Activated T-helper 1 cell treated with anti-CD3 and anti-CD28 coated beads, Interleukin-12 subunit alpha, Interleukin-12 subunit beta, Interleukin-2, Interleukin-4 antibody, amounts not matched to agents 30 ng/mL and 10 ng/mL and 1 ng/mL, durations not matched to agents 14 hours and 24 hours and 36 hours (primary cell): ENCODE measurements around the gene SPRED1. TPM values are rescaled to one million over a fixed set of nuclear protein-coding genes. Genes with fewer than 3 reads are reported as not detected.
"Not testable (repeated sequence)": the region's sequence is repeated elsewhere in the genome, so short reads cannot be mapped to it uniquely, and the experiment has no call there.

Experiments
- DNase-seq: peaks from one replicate; pipeline ENCODE4 v3.0.0; 2021; ENCODE audit warnings: low spot score
- H3K27ac Mint-ChIP-seq: one replicate; pipeline ENCODE4 v1.8.0; 2021; ENCODE audit warnings: mild to moderate bottlenecking, mixed read lengths
- H3K27me3 Mint-ChIP-seq: one replicate; pipeline ENCODE4 v1.8.0; 2022; ENCODE audit warnings: mild to moderate bottlenecking, moderate library complexity, mixed read lengths; ENCODE audit not compliant: insufficient read depth
- H3K36me3 Mint-ChIP-seq: one replicate; pipeline ENCODE4 v1.8.0; 2021; ENCODE audit warnings: low read depth, mixed read lengths
- H3K4me1 Mint-ChIP-seq: one replicate; pipeline ENCODE4 v1.8.0; 2021; ENCODE audit warnings: low read depth, mixed read lengths
- H3K4me3 Mint-ChIP-seq: one replicate; pipeline ENCODE4 v1.8.0; 2021; ENCODE audit warnings: mild to moderate bottlenecking, moderate library complexity, mixed read lengths
- H3K9me3 Mint-ChIP-seq: one replicate; pipeline ENCODE4 v1.8.0; 2021; ENCODE audit warnings: mixed read lengths
- intact Hi-C: fragments of 100-400 bp; cut with micrococcal nuclease; formaldehyde crosslinking; loops from one replicate; pipeline ENCODE4 v1.15.1; 2024
- total RNA-seq: library from RNA; stranded (reverse); gene quantifications from 2 replicates; pipeline ENCODE4 v1.2.3, GENCODE V29; 2022

SPRED1 gene
- total RNA-seq, 1 donor from 2014 or later, result 0.49 TPM

DNA sequence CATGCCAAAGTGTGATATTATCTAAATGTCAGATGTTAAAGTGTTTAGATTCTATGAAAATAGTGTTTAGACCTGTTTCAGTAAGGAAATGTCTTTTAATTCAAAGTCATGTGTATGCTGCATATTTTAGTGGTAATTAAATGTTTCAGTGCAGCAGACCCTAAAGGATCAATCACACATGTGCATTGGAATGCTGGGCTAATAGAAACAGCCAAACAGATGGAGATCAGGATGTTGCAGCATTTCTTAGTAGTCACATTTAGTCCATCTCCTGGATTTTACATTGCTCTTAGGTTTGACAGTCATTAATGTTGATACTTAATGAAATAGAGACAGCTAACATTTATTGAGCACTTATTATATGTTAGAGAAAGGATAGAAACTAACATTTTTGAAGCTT, 18.5 kb downstream of the SPRED1 start:
- Mint-ChIP-seq H3K4me3 (no peak overlapping the region), H3K9me3 (no peaks in the 10 kb centered on the region), H3K36me3 (no peaks in the 10 kb centered on the region), H3K4me1 (no peaks in the 10 kb centered on the region), H3K27me3 (peaks cover 7% of the 10 kb centered on the region), H3K27ac (no peak overlapping the region)
- intact Hi-C loops, result no loop called here
- DNase-seq, result no peak

DNA sequence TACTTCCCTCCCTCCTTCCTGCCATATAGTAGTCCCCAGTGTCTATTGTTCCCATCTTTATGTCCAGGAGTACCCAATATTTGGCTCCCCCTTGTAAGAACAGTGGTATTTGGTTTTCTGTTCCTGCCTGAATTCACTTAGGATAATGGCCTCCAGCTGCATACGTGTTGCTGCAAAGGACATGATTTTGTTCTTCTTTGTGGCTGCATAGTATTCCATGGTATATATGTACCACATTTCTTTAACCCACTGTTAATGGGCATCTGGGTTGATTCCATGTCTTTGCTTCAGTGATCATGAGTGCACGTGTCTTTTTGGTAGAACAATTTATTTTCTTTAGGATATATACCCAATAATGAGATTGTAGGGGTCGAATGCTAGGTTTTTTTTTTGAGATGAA, 19.3 kb downstream of the SPRED1 start:
- Mint-ChIP-seq H3K27me3 (peaks cover 7% of the 10 kb centered on the region), H3K4me3 (no peak overlapping the region), H3K27ac (no peak overlapping the region), H3K4me1 (no peaks in the 10 kb centered on the region), H3K9me3 (no peaks in the 10 kb centered on the region), H3K36me3 (no peaks in the 10 kb centered on the region)
- no peak for DNase-seq
- intact Hi-C loops, result no loop called here

DNA sequence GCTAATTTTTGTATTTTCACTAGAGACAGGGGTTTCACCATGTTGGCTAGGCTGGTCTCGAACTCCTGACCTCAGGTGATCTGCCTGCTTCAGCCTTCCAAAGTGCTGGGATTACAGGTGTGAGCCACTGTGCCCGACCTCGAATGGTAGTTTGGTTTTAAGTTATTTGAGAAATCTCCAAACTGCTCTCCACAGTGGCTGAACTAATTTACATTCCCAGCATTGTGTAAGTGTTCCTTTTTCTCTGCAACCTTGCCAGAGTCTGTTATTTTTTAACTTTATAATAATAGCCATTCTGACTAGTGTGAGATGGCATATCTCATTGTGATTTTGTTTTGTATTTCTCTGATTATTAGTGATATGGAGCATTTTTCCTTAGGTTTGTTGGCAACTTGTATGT, 19.8 kb downstream of the SPRED1 start:
- H3K4me3 Mint-ChIP-seq, H3K4me1 Mint-ChIP-seq, H3K27ac Mint-ChIP-seq, DNase-seq, H3K9me3 Mint-ChIP-seq, H3K36me3 Mint-ChIP-seq, H3K27me3 Mint-ChIP-seq, intact Hi-C loops: not testable (repeated sequence)

DNA sequence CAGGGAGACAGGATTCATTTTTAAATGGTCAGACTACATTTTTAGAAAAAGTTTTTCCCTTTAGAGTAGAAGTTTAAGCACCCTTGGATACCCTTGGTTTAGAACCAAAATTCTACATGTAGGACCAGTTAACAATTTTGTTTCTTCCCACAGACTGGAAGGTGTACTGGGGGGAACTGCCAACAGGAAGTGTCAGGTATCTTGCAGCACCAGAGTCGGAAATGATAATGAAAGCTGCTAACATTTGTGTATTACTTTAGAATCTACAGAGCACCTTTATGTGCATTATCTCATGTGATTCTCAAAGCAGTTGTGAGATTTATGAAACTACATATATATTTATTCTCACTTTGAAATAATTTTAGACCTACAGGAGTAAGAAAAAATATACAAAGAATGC, 21.5 kb downstream of the SPRED1 start:
- Mint-ChIP-seq H3K27me3 (peaks cover 6% of the 10 kb centered on the region), H3K4me3 (no peak overlapping the region), H3K36me3 (no peaks in the 10 kb centered on the region), H3K27ac (no peak overlapping the region), H3K4me1 (no peaks in the 10 kb centered on the region), H3K9me3 (no peaks in the 10 kb centered on the region)
- DNase-seq, result no peak
- intact Hi-C loops, result no loop called here

DNA sequence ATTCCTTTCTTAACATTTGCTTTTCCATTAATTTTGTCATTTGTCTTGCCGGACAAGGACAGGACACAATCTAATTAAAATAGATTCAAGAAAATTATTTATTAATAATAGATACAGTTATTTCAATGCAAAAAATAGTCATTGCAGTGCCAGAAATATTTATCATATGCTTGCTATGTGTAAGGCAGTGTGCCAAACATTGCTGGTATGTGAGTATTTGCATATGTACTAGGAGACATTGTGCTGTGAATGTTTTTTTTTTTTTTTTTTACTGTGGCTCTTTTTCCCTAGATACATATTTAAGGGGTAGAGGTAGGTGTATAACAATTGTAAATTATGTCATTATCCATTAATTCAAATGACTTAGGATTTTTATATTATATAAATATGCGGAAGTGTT, 23.3 kb downstream of the SPRED1 start:
- no peak overlapping the region for H3K4me3 Mint-ChIP-seq
- no peaks in the 10 kb centered on the region for H3K4me1 Mint-ChIP-seq
- no peaks in the 10 kb centered on the region for H3K9me3 Mint-ChIP-seq
- peaks cover 6% of the 10 kb centered on the region for H3K27me3 Mint-ChIP-seq
- no peak for DNase-seq
- no peaks in the 10 kb centered on the region for H3K36me3 Mint-ChIP-seq
- intact Hi-C loops, result no loop called here
- H3K27ac Mint-ChIP-seq, result no peak overlapping the region

DNA sequence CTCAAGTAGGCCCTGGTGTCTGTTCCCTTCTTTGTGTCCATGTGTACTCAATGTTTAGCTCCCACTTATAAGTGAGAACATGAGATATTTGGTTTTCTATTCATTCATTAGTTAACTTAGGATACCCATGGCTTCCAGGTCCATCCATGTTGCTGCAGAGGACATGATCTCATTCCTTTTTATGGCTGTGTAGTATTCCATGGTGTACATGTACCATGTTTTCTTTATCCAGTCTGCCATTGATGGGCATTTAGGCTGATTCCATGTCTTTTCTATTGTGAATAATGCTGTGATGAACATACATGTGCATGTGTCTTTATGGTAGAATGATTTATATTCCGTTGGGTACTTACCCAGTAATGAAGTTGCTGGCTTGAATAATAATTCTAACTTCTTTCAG, 24.6 kb downstream of the SPRED1 start:
- H3K27me3 Mint-ChIP-seq, result peaks cover 11% of the 10 kb centered on the region
- H3K36me3 Mint-ChIP-seq, H3K4me3 Mint-ChIP-seq, intact Hi-C loops, H3K27ac Mint-ChIP-seq, H3K9me3 Mint-ChIP-seq, H3K4me1 Mint-ChIP-seq, DNase-seq: not testable (repeated sequence)

DNA sequence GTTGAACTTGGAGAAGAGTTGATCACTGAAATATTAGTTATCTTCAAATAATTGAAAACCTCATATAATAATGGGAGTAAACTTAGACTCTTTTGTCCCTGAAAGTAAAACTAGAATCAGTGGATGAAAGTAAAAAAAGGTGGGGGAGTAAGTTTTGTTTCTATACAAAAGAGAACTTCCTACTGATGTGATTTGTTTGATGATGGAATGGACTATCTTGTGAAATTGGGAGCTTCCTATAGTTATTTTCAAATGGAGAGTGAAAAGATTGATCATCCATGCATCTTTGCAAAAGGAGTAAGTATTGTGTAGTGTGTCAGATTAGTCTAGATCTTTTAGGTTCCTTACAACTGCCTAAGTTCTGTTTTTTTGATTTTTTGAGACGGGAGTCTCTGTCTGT, 28.4 kb downstream of the SPRED1 start:
- H3K4me1 Mint-ChIP-seq, result no peaks in the 10 kb centered on the region
- DNase-seq, result no peak
- H3K27ac Mint-ChIP-seq, result no peak overlapping the region
- peaks cover 5% of the 10 kb centered on the region for H3K27me3 Mint-ChIP-seq
- H3K9me3 Mint-ChIP-seq, result no peaks in the 10 kb centered on the region
- no peaks in the 10 kb centered on the region for H3K36me3 Mint-ChIP-seq
- no peak overlapping the region for H3K4me3 Mint-ChIP-seq
- intact Hi-C loops, result no loop called here

DNA sequence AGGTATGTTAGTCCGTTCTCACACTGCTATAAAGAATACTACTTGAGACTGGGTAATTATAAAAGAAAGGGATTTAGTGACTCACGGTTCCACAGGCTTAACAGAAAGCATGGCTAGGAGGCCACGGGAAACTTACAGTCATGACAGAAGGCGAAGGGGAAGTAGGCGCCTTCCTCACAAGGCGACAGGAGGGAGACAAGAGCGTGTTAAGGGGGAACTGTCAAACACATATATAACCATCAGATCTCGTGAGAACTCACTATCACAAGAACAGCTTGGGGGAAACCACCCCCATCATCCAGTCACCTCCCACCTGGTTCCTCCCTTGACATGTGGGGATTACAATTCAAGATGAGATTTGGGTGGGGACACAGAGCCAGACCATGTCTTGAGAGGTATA, 30.4 kb downstream of the SPRED1 start:
- no peaks in the 10 kb centered on the region for H3K9me3 Mint-ChIP-seq
- H3K36me3 Mint-ChIP-seq, result no peaks in the 10 kb centered on the region
- no peak overlapping the region for H3K27ac Mint-ChIP-seq
- no peak for DNase-seq
- H3K4me1 Mint-ChIP-seq, result no peaks in the 10 kb centered on the region
- no peak overlapping the region for H3K4me3 Mint-ChIP-seq
- peaks cover 12% of the 10 kb centered on the region for H3K27me3 Mint-ChIP-seq
- intact Hi-C loops, result no loop called here

DNA sequence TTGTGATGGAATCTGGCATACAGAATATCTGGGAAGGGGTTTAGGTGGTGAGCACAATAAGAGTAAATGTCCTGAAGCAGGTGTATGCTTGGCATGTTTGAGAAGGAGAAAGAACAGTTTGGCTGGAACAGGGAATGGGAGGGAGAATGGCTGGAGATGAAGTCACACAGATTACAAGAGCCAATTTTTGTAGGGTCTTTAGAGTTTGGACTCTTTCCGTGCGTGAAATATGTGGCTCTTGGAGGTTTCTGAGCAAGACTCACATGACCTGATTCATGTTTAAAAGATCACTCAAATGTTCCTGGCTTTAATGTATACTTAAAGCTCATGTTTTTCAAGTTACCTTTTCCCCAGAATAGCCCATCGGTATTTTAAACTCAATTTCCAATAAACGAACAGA, 32.8 kb downstream of the SPRED1 start:
- DNase-seq, result no peak
- Mint-ChIP-seq H3K36me3 (no peaks in the 10 kb centered on the region), H3K27ac (no peak overlapping the region), H3K9me3 (no peaks in the 10 kb centered on the region), H3K4me1 (no peaks in the 10 kb centered on the region), H3K27me3 (peaks cover 14% of the 10 kb centered on the region), H3K4me3 (no peak overlapping the region)
- intact Hi-C loops, result no loop called here

DNA sequence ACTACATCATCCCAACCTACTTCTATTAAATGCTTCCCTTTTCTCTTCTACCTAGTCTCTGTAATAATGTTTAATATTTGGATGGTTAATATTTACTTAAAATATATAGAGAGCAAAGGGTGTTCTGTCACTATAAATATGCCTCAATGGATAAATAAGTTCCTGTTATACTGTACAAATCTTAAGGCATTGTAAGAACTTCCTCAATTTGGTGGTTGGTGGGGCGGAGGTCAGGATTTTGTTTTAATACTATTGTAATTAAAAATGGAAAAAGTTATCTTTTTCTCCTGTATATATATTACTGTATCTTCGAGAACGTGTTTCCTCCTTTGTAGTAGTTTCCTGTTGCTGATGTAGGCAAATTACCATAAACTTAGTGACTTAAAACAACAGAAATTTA, 41.5 kb downstream of the SPRED1 start:
- Mint-ChIP-seq H3K27ac (no peak overlapping the region), H3K9me3 (no peaks in the 10 kb centered on the region), H3K4me1 (no peaks in the 10 kb centered on the region), H3K27me3 (peaks cover 8% of the 10 kb centered on the region), H3K4me3 (no peak overlapping the region), H3K36me3 (no peaks in the 10 kb centered on the region)
- DNase-seq, result no peak
- intact Hi-C loops, result no loop called here

DNA sequence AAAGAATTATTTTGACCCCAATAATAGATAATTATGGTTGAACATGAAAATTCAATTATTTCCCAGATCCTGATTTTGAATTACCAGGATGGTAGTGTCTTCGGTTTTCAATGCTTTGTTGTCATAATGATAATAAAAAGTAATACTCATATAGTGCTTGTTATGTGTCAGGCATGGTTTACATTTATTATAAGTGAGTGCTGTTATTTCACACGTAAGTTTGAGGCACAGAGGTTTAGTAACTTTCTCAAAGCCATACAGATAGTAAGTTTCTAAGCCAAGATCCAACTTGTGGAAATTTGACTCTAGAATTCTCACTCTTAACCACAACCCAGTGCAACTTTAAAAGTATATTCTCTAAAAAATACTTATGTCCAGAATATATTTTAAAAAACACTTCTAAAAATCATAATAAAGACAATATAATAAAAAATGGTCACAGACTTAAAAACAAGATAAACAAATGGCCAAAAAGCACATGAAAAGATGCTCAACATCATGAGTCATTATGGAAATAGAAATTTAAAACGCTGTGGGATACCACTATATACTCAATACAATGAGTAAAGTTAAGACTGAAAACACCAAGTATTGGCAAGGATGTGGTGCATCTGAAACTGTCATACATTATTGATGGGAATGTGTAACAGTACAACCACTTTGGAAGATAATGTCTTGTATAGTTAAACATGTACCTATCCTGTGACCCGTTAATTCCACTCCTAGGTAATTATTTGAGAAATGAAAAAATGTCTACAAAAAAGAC, 45.2 kb downstream of the SPRED1 start:
- no peak overlapping the region for H3K4me3 Mint-ChIP-seq
- no peaks in the 10 kb centered on the region for H3K9me3 Mint-ChIP-seq
- no peaks in the 10 kb centered on the region for H3K4me1 Mint-ChIP-seq
- H3K36me3 Mint-ChIP-seq, result no peaks in the 10 kb centered on the region
- H3K27ac Mint-ChIP-seq, result no peak overlapping the region
- intact Hi-C loops, result no loop called here
- peaks cover 19% of the 10 kb centered on the region for H3K27me3 Mint-ChIP-seq
- no peak for DNase-seq

DNA sequence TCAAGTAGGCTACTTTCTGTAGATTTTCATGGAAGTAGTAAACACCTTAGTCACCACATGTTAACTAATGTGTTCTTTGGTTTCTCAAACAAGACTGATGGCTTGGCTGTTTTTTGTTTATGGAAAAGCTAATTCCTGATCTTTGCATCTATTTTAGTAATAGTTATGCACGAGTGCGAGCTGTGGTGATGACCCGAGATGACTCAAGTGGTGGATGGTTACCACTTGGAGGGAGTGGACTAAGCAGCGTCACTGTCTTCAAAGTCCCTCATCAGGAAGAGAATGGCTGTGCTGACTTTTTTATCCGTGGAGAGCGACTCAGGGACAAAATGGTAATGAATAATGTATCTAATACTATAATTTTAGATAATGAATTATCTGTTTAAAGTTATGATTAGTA, 46.6 kb downstream of the SPRED1 start:
- Mint-ChIP-seq H3K4me3 (no peak overlapping the region), H3K36me3 (no peaks in the 10 kb centered on the region), H3K9me3 (no peaks in the 10 kb centered on the region), H3K27ac (no peak overlapping the region), H3K27me3 (peaks cover 19% of the 10 kb centered on the region), H3K4me1 (no peaks in the 10 kb centered on the region)
- intact Hi-C loops, result no loop called here
- no peak for DNase-seq

DNA sequence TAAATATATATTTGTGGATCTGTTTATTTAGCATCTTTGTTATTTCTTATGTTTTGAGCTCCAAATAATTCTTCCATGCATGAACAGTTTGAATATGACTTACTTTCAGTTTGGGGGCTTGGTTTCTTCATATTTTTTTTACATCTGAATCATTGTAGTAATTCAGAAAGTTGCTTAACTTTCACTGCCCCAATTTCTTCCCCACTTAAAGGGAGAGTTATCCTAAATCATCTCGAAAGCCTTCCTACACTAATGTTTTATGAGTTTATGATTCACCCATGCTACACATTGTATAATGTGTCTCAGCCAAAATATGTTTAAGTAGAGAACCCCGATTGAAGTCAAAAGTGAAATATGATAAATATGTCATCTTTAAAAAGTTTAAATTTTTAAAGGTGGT, 47.8 kb downstream of the SPRED1 start:
- Mint-ChIP-seq H3K36me3 (no peaks in the 10 kb centered on the region), H3K4me1 (no peaks in the 10 kb centered on the region), H3K27me3 (peaks cover 22% of the 10 kb centered on the region), H3K4me3 (no peak overlapping the region), H3K9me3 (no peaks in the 10 kb centered on the region), H3K27ac (no peak overlapping the region)
- DNase-seq, result no peak
- intact Hi-C loops, result no loop called here

DNA sequence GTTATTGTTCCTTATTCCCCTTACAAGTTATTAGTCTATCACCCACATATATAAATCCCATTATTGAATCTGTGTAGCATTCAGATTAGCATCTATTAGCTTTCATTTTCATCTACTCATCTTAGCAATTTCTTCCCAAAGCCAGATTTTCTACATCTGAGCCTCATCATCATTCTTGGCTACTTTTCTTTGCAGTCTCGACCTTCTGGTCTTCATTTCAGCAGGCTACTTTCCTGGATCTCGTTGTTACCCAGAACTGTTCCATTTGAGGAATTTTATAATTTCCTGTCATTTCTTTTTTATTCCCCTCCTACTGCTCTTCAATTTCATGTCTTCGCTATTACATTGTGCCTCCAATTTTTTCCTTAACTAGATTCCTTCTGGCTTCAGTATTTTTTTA, 51.8 kb downstream of the SPRED1 start:
- no peaks in the 10 kb centered on the region for H3K9me3 Mint-ChIP-seq
- H3K27ac Mint-ChIP-seq, result no peak overlapping the region
- DNase-seq, result no peak
- H3K4me1 Mint-ChIP-seq, result no peaks in the 10 kb centered on the region
- intact Hi-C loops, result no loop called here
- no peak overlapping the region for H3K4me3 Mint-ChIP-seq
- H3K36me3 Mint-ChIP-seq, result no peaks in the 10 kb centered on the region
- peaks cover 19% of the 10 kb centered on the region for H3K27me3 Mint-ChIP-seq
